HCT116 (cell line): Measurements from ENCODE around the gene TTBK1. TPM values are rescaled to one million over a fixed set of nuclear protein-coding genes. Genes with fewer than 3 reads are reported as not detected.

Experiments used
- ATAC-seq: fragments of 200-7000 bp; cut with Tn5 transposase; 2 replicates; pipeline ENCODE4 v1.9.1; 2020; ENCODE audit warnings: mild to moderate bottlenecking, moderate library complexity
- BruUV-seq: library from RNA; stranded (reverse); fragments of 400-500 nt; replicated peaks from 2 replicates; lab custom pipeline; 2021; lab: Mats Ljungman, UMichigan
- CTCF ChIA-PET: fragments of 300-600 bp; sonication (Branson Sonifier 250); formaldehyde crosslinking; loops from one replicate; lab custom pipeline; 2021; ENCODE audit warnings: antibody characterized with exemption; lab: Charles Lee
- POLR2A ChIA-PET: fragments of 300-600, 350-600 bp; sonication (Branson Sonifier 250); formaldehyde crosslinking; loops from one replicate; lab custom pipeline; 2021; ENCODE audit warnings: antibody characterized with exemption; lab: Charles Lee
- RAD21 ChIA-PET, 2 experiments: fragments of 300-600 bp; sonication (Branson Sonifier 250); formaldehyde crosslinking; loops; one replicate each; lab custom pipeline; 2023; ENCODE audit warnings: low total read pairs in 2 of 2; ENCODE audit not compliant: uncharacterized antibody in 2 of 2, unreplicated experiment in 2 of 2, low non-redundant PET in 1 of 2; lab: Charles Lee
- DNase-seq: peaks from one replicate; pipeline ENCODE4 v3.0.0-alpha.2; 2010; ENCODE audit warnings: low read depth, low spot score
- H2AFZ ChIP-seq: fragments of 200-600 bp; shearing (Covaris generic), sonication (generic); 2 replicates; pipeline ENCODE4 v1.6.1; 2017; ENCODE audit warnings: low read depth, mixed run types, mixed read lengths, antibody characterized with exemption, low read length; ENCODE audit not compliant: poor library complexity, severe bottlenecking
- H3K27ac ChIP-seq: 2 replicates; pipeline ENCODE4 v1.5.1; 2012; ENCODE audit warnings: low read depth, low read length
- H3K27me3 ChIP-seq: fragments of 200-600 bp; sonication (generic); 2 replicates; pipeline ENCODE4 v1.6.1; 2016; ENCODE audit warnings: mixed run types, low read length, mixed read lengths; ENCODE audit not compliant: insufficient read depth
- H3K36me3 ChIP-seq, 2 experiments: fragments of 200-500 bp in 1 of 2; fragments of 200-600 bp in 1 of 2; sonication (Bioruptor generic) in 1 of 2; sonication (generic) in 1 of 2; 2 replicates each; pipeline versions ENCODE4 v1.5.1 to v1.6.1; 2014 to 2016; ENCODE audit warnings: low read length in 2 of 2, inconsistent platforms in 1 of 2, mixed read lengths in 1 of 2, mixed run types in 1 of 2; ENCODE audit not compliant: insufficient read depth in 2 of 2, control insufficient read depth in 1 of 2
- H3K4me1 ChIP-seq, 2 experiments: fragments of 200-600 bp in 1 of 2; sonication (generic) in 1 of 2; 2 replicates each; pipeline versions ENCODE4 v1.5.1 to v1.6.1; 2012 to 2017; ENCODE audit warnings: low read length in 2 of 2, inconsistent platforms in 1 of 2, mild to moderate bottlenecking in 1 of 2, mixed read lengths in 1 of 2, mixed run types in 1 of 2, moderate library complexity in 1 of 2; ENCODE audit not compliant: insufficient read depth in 2 of 2, control insufficient read depth in 1 of 2
- H3K4me2 ChIP-seq: fragments of 200-600 bp; sonication (generic); 2 replicates; pipeline ENCODE4 v1.6.1; 2017; ENCODE audit warnings: mixed run types, low read length, mixed read lengths
- H3K4me3 ChIP-seq, 2 experiments: fragments of 200-600 bp in 1 of 2; sonication (generic) in 1 of 2; replicated peaks in 1 of 2; 2 replicates each; pipeline ENCODE4 v1.5.1; 2011 to 2016; ENCODE audit warnings: low read length in 2 of 2, control low read depth in 1 of 2, low read depth in 1 of 2, mild to moderate bottlenecking in 1 of 2, mixed read lengths in 1 of 2, mixed run types in 1 of 2
- H3K79me2 ChIP-seq: fragments of 200-600 bp; sonication (generic); 2 replicates; pipeline ENCODE4 v1.6.1; 2017; ENCODE audit warnings: mild to moderate bottlenecking, mixed run types, low read length, moderate library complexity, mixed read lengths; ENCODE audit not compliant: insufficient read depth
- H3K9ac ChIP-seq: fragments of 200-600 bp; sonication (generic); 2 replicates; pipeline ENCODE4 v1.6.1; 2016; ENCODE audit warnings: low read length, mixed read lengths
- H3K9me2 ChIP-seq: fragments of 200-600 bp; sonication (generic), shearing (Covaris generic); 2 replicates; pipeline ENCODE4 v1.6.1; 2017; ENCODE audit warnings: mixed run types, mild to moderate bottlenecking, moderate library complexity; ENCODE audit not compliant: insufficient read depth
- H3K9me3 ChIP-seq, 2 experiments: fragments of 200-500 bp in 1 of 2; fragments of 200-600 bp in 1 of 2; sonication (Bioruptor generic) in 1 of 2; sonication (generic) in 1 of 2; 2 replicates each; pipeline ENCODE4 v1.6.1; 2014 to 2017; ENCODE audit warnings: low read length in 2 of 2, mixed read lengths in 2 of 2, inconsistent platforms in 1 of 2, low read depth in 1 of 2, mild to moderate bottlenecking in 1 of 2, mixed run types in 1 of 2, moderate library complexity in 1 of 2; ENCODE audit not compliant: control insufficient read depth in 1 of 2, insufficient read depth in 1 of 2
- H4K20me1 ChIP-seq: fragments of 200-600 bp; sonication (generic), shearing (Covaris generic); 2 replicates; pipeline ENCODE4 v1.6.1; 2017; ENCODE audit warnings: mixed run types, mild to moderate bottlenecking, moderate library complexity; ENCODE audit not compliant: insufficient read depth
- EGR1 ChIP-seq: IDR thresholded peaks from 2 replicates; pipeline ENCODE4 v1.6.1; 2012; ENCODE audit warnings: low read depth
- ELF1 ChIP-seq: IDR thresholded peaks from 2 replicates; pipeline ENCODE4 v1.6.1; 2012; ENCODE audit warnings: low read depth, borderline replicate concordance
- EZH2 ChIP-seq: fragments of 200-600 bp; sonication (generic); IDR thresholded peaks from 2 replicates; pipeline ENCODE4 v1.6.1; 2017; ENCODE audit warnings: antibody characterized with exemption, mixed run types
- EZH2phosphoT487 ChIP-seq: fragments of 200-600 bp; IDR thresholded peaks from 2 replicates; pipeline ENCODE4 v1.6.1; 2018; ENCODE audit warnings: antibody characterized with exemption, borderline replicate concordance
- JUND ChIP-seq: IDR thresholded peaks from 2 replicates; pipeline ENCODE4 v1.6.1; 2012
- POLR2AphosphoS5 ChIP-seq: IDR thresholded peaks from 2 replicates; pipeline ENCODE4 v1.6.1; 2011; ENCODE audit warnings: mild to moderate bottlenecking, low read depth, low read length, moderate library complexity
- SIN3A ChIP-seq: IDR thresholded peaks from 2 replicates; pipeline ENCODE4 v1.6.1; 2012; ENCODE audit warnings: low read depth
- SP1 ChIP-seq: IDR thresholded peaks from 2 replicates; pipeline ENCODE4 v1.6.1; 2012; ENCODE audit warnings: low read depth
- SRF ChIP-seq: IDR thresholded peaks from 2 replicates; pipeline ENCODE4 v1.6.1; 2012; ENCODE audit warnings: low read depth
- ZFX ChIP-seq: fragments of 450-650 bp; IDR thresholded peaks from 2 replicates; pipeline ENCODE4 v1.6.1; 2017
- ZNF274 ChIP-seq: fragments of 200-500 bp; sonication (Bioruptor generic); IDR thresholded peaks from 2 replicates; pipeline ENCODE4 v1.6.1; 2014; ENCODE audit warnings: mild to moderate bottlenecking, low read depth, low read length, inconsistent platforms
- intact Hi-C: fragments of 100-400 bp; cut with micrococcal nuclease; formaldehyde crosslinking; loops from 2 replicates; pipeline ENCODE4 v1.10.0; 2022
- total RNA-seq: library from RNA; stranded (reverse); gene quantifications from one replicate; pipeline ENCODE4 v1.2.1, GENCODE V29; 2021; ENCODE audit not compliant: unreplicated experiment
- TF ChIP-seq, protein P1 (sequence below): IDR thresholded peaks from 2 replicates; pipeline ENCODE4 v1.6.1; 2012
- TF ChIP-seq, protein P2 (sequence below): IDR thresholded peaks from 2 replicates; pipeline ENCODE4 v1.6.1; 2011; ENCODE audit warnings: mild to moderate bottlenecking, low read length, moderate library complexity; ENCODE audit not compliant: insufficient replicate concordance; ENCODE audit errors: extremely low read depth

Gene TTBK1
- total RNA-seq, 1 experiment from 2014 or later = not detected

DNA sequence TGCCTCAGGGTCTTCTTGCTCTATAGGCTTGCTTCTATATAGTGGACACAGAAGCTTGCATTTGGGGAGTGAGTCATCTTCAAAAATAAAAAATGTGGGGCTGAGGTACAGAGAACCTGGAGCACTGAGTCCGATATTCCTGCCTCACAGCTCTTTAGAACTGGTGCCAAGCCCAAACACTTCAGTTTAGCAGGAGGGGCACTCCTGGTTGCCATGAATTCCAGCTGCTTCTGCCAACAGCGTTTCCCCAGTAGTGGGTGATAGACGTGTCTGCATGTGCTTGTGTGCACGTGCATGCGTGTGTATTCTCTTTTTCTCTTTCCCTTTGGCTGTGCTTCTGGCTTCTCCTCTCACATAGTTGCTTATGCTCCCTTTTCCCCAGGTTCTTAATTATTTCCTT, 25.9 kb upstream of the TTBK1 start:
- BruUV-seq = no TSS peak
- H3K4me3 ChIP-seq = no peak overlapping the region
- ChIA-PET CTCF (no interaction called here), RAD21 (no interaction called here), POLR2A (no interaction called here)
- no peaks in the 10 kb centered on the region for H3K27me3 ChIP-seq
- TF ChIP-seq POLR2AphosphoS5 = no peak
- TF ChIP-seq ELF1 = no peak
- TF ChIP-seq SP1 = no peak
- no peak for TF ChIP-seq EGR1
- TF ChIP-seq EZH2 = no peak
- TF ChIP-seq, protein P1, sequence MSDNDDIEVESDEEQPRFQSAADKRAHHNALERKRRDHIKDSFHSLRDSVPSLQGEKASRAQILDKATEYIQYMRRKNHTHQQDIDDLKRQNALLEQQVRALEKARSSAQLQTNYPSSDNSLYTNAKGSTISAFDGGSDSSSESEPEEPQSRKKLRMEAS = no peak
- TF ChIP-seq SIN3A = no peak
- no peak for TF ChIP-seq JUND
- TF ChIP-seq EZH2phosphoT487 = no peak
- TF ChIP-seq ZFX = no peak
- TF ChIP-seq SRF = no peak
- no peak for TF ChIP-seq ZNF274
- TF ChIP-seq, protein P2, sequence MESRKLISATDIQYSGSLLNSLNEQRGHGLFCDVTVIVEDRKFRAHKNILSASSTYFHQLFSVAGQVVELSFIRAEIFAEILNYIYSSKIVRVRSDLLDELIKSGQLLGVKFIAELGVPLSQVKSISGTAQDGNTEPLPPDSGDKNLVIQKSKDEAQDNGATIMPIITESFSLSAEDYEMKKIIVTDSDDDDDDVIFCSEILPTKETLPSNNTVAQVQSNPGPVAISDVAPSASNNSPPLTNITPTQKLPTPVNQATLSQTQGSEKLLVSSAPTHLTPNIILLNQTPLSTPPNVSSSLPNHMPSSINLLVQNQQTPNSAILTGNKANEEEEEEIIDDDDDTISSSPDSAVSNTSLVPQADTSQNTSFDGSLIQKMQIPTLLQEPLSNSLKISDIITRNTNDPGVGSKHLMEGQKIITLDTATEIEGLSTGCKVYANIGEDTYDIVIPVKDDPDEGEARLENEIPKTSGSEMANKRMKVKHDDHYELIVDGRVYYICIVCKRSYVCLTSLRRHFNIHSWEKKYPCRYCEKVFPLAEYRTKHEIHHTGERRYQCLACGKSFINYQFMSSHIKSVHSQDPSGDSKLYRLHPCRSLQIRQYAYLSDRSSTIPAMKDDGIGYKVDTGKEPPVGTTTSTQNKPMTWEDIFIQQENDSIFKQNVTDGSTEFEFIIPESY = no peak
- H4K20me1 ChIP-seq = no peaks in the 10 kb centered on the region
- intact Hi-C loops = no loop called here
- no peaks in the 10 kb centered on the region for H3K9me2 ChIP-seq
- H3K36me3 ChIP-seq = no peaks in the 10 kb centered on the region; a peak in 1 of 4 replicates
- ATAC-seq (no peak), DNase-seq (no peak)
- H3K4me1 ChIP-seq = no peaks in the 10 kb centered on the region
- no peaks in the 10 kb centered on the region for H3K79me2 ChIP-seq
- no peak overlapping the region for H3K27ac ChIP-seq
- no peak overlapping the region for H3K9ac ChIP-seq
- H2AFZ ChIP-seq = no peak overlapping the region
- no peaks in the 10 kb centered on the region for H3K9me3 ChIP-seq
- no peak overlapping the region for H3K4me2 ChIP-seq
